Measurements from ENCODE around the gene OASL.

Gene OASL

GRCh38 chr12:121001841-121002483, 37.1 kb downstream of the OASL start:
- Histone ChIP-seq H3K9me3 (ENCODE audit: control insufficient read depth, insufficient read depth, low read depth, low read length) (no peaks in the 10 kb centered on the region), H3K4me3 (ENCODE audit: low read depth, low read length) (no peak overlapping the region), H3K4me1 (ENCODE audit: control insufficient read depth, insufficient read depth, low read length) (no peaks in the 10 kb centered on the region), H3K27ac (ENCODE audit: extremely low read depth, low read depth, low read length) (no peak overlapping the region), H3K36me3 (ENCODE audit: control insufficient read depth in 2 of 2, insufficient read depth in 1 of 2, low read length in 2 of 2) (peaks cover 16 to 55% of the 10 kb centered on the region in 2 experiments; a peak in 2 of 3 replicates)
- CTCF ChIA-PET, result interaction anchor here (0.6 to 1.8 kb wide), 2 partner anchors 30 to 39 kb away, joined by 3 to 4 read pairs; no protein-coding TSS in a partner anchor
- TF ChIP-seq ZXDB (tag by site-specific recombination; IDR thresholded peaks at IDR 0.05), result no peak
- TF ChIP-seq ZNF768 (tag by site-specific recombination; IDR thresholded peaks at IDR 0.05), result no peak
- no peak for TF ChIP-seq SCRT2 (tag by site-specific recombination; IDR thresholded peaks at IDR 0.05)
- no peak for TF ChIP-seq REPIN1 (tag by site-specific recombination; IDR thresholded peaks at IDR 0.05; ENCODE audit: low read depth)
- no peak for TF ChIP-seq ZNF830 (tag by site-specific recombination; IDR thresholded peaks at IDR 0.05; ENCODE audit: low read depth)
- no peak for TF ChIP-seq ZNF155 (tag by site-specific recombination; IDR thresholded peaks at IDR 0.05)
- no peak for TF ChIP-seq SCRT1 (tag by site-specific recombination; IDR thresholded peaks at IDR 0.05; ENCODE audit: borderline replicate concordance)
- TF ChIP-seq ZNF548 (tag by site-specific recombination; IDR thresholded peaks at IDR 0.05), result no peak
- TF ChIP-seq RBAK (tag by site-specific recombination; IDR thresholded peaks at IDR 0.05), result no peak
- no peak for TF ChIP-seq ZNF488 (tag by site-specific recombination; IDR thresholded peaks at IDR 0.05)
- TF ChIP-seq ZNF248 (tag by site-specific recombination; IDR thresholded peaks at IDR 0.05), result no peak
- TF ChIP-seq ZNF629 (tag by site-specific recombination; IDR thresholded peaks at IDR 0.05), result no peak
- no peak for TF ChIP-seq TCF7L2 (IDR thresholded peaks at IDR 0.05; ENCODE audit: borderline replicate concordance, low read depth, low read length)
- TF ChIP-seq IKZF3 (tag by site-specific recombination; IDR thresholded peaks at IDR 0.05), result no peak
- POLR2A ChIA-PET, result interaction anchor here (0.7 kb wide), 1 partner anchor 110 kb away, joined by 6 read pairs; no protein-coding TSS in a partner anchor

GRCh38 chr12:121001060-121001459, 38.0 kb downstream of the OASL start:
- H3K4me1 ChIP-seq (ENCODE audit: control insufficient read depth, insufficient read depth, low read length), result no peaks in the 10 kb centered on the region
- CTCF ChIA-PET, result interaction anchor here (1.7 kb wide), 1 partner anchor 29 kb away, joined by 4 read pairs; no protein-coding TSS in a partner anchor

More at GRCh38 chr12:121001060-121001459, 38.0 kb downstream of the OASL start:
- Histone ChIP-seq H3K27ac (ENCODE audit: extremely low read depth, low read depth, low read length) (no peak overlapping the region), H3K4me3 (ENCODE audit: low read depth, low read length) (no peak overlapping the region), H3K9me3 (ENCODE audit: control insufficient read depth, insufficient read depth, low read depth, low read length) (no peaks in the 10 kb centered on the region), H3K36me3 (ENCODE audit: control insufficient read depth in 2 of 2, insufficient read depth in 1 of 2, low read length in 2 of 2) (peaks cover 15 to 51% of the 10 kb centered on the region in 2 experiments; a peak in 2 of 3 replicates)
- TF ChIP-seq ZNF426 (tag by site-specific recombination; IDR thresholded peaks at IDR 0.05), result no peak
- TF ChIP-seq ZNF16 (tag by site-specific recombination; IDR thresholded peaks at IDR 0.05; ENCODE audit: low read depth), result no peak
- TF ChIP-seq ZNF133 (tag by site-specific recombination; IDR thresholded peaks at IDR 0.05), result no peak
- TF ChIP-seq ZNF513 (tag by site-specific recombination; IDR thresholded peaks at IDR 0.05), result no peak
- no peak for TF ChIP-seq ZNF148 (tag by site-specific recombination; IDR thresholded peaks at IDR 0.05; ENCODE audit: borderline replicate concordance)
- TF ChIP-seq GFI1B (tag by site-specific recombination; IDR thresholded peaks at IDR 0.05), result no peak
- TF ChIP-seq PRDM1 (tag by site-specific recombination; IDR thresholded peaks at IDR 0.05), result no peak
- TF ChIP-seq ZSCAN23 (tag by site-specific recombination; IDR thresholded peaks at IDR 0.05), result no peak
- TF ChIP-seq ZNF48 (tag by site-specific recombination; IDR thresholded peaks at IDR 0.05), result no peak
- TF ChIP-seq ZNF174 (tag by site-specific recombination; IDR thresholded peaks at IDR 0.05), result no peak
- no peak for TF ChIP-seq KLF1 (tag by site-specific recombination; IDR thresholded peaks at IDR 0.05)
- POLR2A ChIA-PET, result interaction anchor here (0.7 to 1.2 kb wide), 3 partner anchors 18 to 413 kb away, joined by 3 to 6 read pairs (median 3); no protein-coding TSS in a partner anchor

Data from HEK293 (cell line).